Endothelial cell of umbilical vein (primary cell): ENCODE data around the gene LYZL6.

Experiments
- CTCF ChIP-seq, 2 donors: IDR thresholded peaks; 1 replicate in 1 of 2; 2 replicates in 1 of 2; pipeline ENCODE4 v1.5.1; 2011; ENCODE audit warnings: low read length in 2 of 2, mild to moderate bottlenecking in 2 of 2, moderate library complexity in 2 of 2, control low read depth in 1 of 2, inconsistent platforms in 1 of 2, low read depth in 1 of 2; ENCODE audit not compliant: insufficient read depth in 1 of 2; ENCODE audit errors: extremely low read depth in 1 of 2
- JUN ChIP-seq: IDR thresholded peaks from 2 replicates; pipeline ENCODE4 v1.6.1; 2011; ENCODE audit warnings: borderline replicate concordance, low read depth; ENCODE audit not compliant: insufficient read length, insufficient read depth
- POLR2A ChIP-seq: IDR thresholded peaks from 2 replicates; pipeline ENCODE4 v1.6.1; 2012; ENCODE audit warnings: low read depth, mild to moderate bottlenecking, control low read depth, low read length
- POLR2AphosphoS5 ChIP-seq: IDR thresholded peaks from 2 replicates; pipeline ENCODE4 v1.6.1; 2012; ENCODE audit warnings: low read depth, mild to moderate bottlenecking, control low read depth, low read length, moderate library complexity; ENCODE audit not compliant: insufficient read depth

- TF ChIP-seq CTCF (IDR thresholded peaks at IDR 0.05; ENCODE audit: extremely low read depth in 1 of 2, insufficient read depth in 1 of 2, low read depth in 1 of 2, low read length in 2 of 2) (no peak), JUN (no peak), POLR2AphosphoS5 (no peak), POLR2A (no peak)
These were observed 4.6 kb upstream of the LYZL6 start for GRCh38 chr17:35948092-35948491.
